Measurements from ENCODE around the gene NALCN. TPM values are rescaled to one million over a fixed set of nuclear protein-coding genes. Genes with fewer than 3 reads are reported as not detected.

Gene NALCN
- total and polyA plus RNA-seq, 2 of the 8 experiments (the other 6 are each of a cell fraction or from before 2014, with no cell fraction given): 0.26 to 0.54 TPM

DNA sequence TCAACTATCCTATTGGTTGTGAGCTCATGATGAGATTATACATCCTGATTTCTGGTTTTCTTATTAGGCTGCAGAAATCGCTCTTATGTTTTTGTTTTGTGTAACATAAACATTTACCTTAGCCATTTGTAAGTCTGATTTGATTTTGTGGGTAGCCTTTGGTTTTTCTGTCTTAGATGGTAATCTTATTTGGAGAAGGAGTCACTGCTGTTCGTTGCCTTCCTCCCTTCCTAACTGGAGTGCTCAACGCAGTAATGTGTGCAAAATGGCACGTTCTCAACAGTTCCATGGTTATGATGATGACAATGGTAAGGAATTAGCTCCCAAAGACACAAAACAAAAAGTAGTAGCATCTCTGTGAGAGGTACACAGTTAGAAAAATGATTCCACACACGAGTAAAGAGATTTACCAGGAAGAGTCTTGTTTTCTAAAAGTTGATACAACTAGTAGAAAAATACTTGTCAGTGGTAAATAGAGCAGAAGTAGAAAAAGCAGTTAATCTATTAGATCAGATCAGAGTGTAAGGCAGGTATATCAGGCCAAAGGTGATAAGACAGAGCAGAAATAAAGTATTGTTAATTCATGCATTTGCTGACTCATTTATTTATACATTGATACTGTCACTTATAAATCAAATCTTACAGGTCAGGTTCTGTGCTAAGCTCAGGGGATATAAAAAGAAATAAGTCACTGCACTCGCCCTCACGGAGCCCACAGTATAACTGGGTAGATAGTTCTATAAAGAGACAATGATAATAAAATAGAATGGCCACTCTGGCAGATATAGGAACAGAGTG lies 270.0 kb downstream of the NALCN start (continued):
- TF ChIP-seq SP4 (IDR thresholded peaks at IDR 0.05; ENCODE audit: low read length): no peak
- TF ChIP-seq SAP30 (IDR thresholded peaks at IDR 0.05; ENCODE audit: insufficient read depth, insufficient replicate concordance, low read length): no peak
- no peak for TF ChIP-seq SP1 (IDR thresholded peaks at IDR 0.05; ENCODE audit: low read depth, low read length)
- TF ChIP-seq SRF (IDR thresholded peaks at IDR 0.05; ENCODE audit: low read depth, low read length): no peak
- no peak for TF ChIP-seq TCF12 (IDR thresholded peaks at IDR 0.05; ENCODE audit: low read depth, low read length)
- TF ChIP-seq TBP (IDR thresholded peaks at IDR 0.05; ENCODE audit: low read depth, low read length): no peak

Measured in H1 (cell line).